ENCODE results near the gene TRIM4. TPM values are rescaled to one million over a fixed set of nuclear protein-coding genes. Genes with fewer than 3 reads are reported as not detected.

TRIM4 gene
- total and polyA plus RNA-seq, 9 donors, result 31.7 to 64.8 (median 45.1) TPM

DNA sequence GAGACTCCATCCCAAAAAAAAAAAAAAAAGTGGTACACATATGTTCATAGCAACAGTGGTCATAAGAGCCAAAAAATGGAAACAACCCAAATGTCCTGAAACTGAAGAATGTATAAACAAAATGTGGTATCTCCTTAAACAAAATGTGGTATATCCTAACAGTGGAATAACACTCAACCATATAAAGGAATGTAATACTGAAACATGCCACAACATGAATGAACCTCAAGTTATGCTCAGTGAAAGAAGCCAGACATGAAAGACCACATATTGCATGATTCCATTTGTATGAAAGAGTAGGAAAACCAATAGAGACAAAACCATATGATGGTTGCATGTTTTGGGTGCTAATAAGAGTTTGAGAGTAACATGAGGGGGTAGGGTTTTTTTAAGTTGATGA lies 7.0 kb upstream of the TRIM4 start:
- H3K4me3 ChIP-seq, result no peak overlapping the region
- intact Hi-C loops (cut with DNase I), result no loop called here
- H3K9me3 ChIP-seq, result no peaks in the 10 kb centered on the region
- DNase-seq, result no peak
- no peaks in the 10 kb centered on the region for H3K36me3 ChIP-seq
- no peaks in the 10 kb centered on the region for H3K4me1 ChIP-seq (ENCODE audit: insufficient read depth)
- TF ChIP-seq, protein P1, sequence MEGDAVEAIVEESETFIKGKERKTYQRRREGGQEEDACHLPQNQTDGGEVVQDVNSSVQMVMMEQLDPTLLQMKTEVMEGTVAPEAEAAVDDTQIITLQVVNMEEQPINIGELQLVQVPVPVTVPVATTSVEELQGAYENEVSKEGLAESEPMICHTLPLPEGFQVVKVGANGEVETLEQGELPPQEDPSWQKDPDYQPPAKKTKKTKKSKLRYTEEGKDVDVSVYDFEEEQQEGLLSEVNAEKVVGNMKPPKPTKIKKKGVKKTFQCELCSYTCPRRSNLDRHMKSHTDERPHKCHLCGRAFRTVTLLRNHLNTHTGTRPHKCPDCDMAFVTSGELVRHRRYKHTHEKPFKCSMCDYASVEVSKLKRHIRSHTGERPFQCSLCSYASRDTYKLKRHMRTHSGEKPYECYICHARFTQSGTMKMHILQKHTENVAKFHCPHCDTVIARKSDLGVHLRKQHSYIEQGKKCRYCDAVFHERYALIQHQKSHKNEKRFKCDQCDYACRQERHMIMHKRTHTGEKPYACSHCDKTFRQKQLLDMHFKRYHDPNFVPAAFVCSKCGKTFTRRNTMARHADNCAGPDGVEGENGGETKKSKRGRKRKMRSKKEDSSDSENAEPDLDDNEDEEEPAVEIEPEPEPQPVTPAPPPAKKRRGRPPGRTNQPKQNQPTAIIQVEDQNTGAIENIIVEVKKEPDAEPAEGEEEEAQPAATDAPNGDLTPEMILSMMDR (IDR thresholded peaks at IDR 0.05), result no peak
- no peak overlapping the region for H3K27ac ChIP-seq
- H3K27me3 ChIP-seq, result no peaks in the 10 kb centered on the region

GRCh38 chr7:99923200-99923599 lies 3.9 kb upstream of the TRIM4 start:
- no peaks in the 10 kb centered on the region for H3K36me3 ChIP-seq
- H3K4me1 ChIP-seq (ENCODE audit: insufficient read depth), result peaks cover 3% of the 10 kb centered on the region
- no peaks in the 10 kb centered on the region for H3K27me3 ChIP-seq
- intact Hi-C loops (cut with DNase I), result no loop called here
- H3K9me3 ChIP-seq, result no peaks in the 10 kb centered on the region
- 91 to 94% (median 93%) methylated on average over 3 of the region's 3 CpGs for WGBS, 3 donors
- DNase-seq, result no peak
- H3K27ac ChIP-seq, result no peak overlapping the region
- TF ChIP-seq, protein P1 (IDR thresholded peaks at IDR 0.05), result no peak
- H3K4me3 ChIP-seq, result no peak overlapping the region

DNA sequence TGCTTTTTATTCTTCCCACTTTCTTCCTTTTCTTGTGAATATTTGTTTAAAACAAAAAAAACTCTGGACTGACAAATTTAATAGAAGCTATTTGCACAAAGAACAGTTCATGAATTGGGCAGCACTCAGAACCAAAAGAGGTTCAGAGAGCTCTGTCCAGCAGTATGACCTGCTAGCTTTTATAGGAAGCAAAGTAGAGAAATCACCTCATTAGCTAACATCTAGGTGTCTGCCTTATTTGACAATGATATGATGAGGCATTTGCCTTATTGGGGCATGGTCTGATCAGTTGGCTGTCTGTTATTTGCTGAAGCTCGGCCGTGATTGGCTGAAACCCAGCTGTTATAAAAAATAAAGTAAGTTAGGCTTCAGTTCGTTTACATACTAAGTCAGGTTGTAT lies 819 bp upstream of the TRIM4 start:
- Histone ChIP-seq H3K4me1 (ENCODE audit: insufficient read depth) (peaks cover 9% of the 10 kb centered on the region), H3K36me3 (no peaks in the 10 kb centered on the region), H3K4me3 (peak overlapping the region; percentile 95), H3K27ac (peak overlapping the region; percentile 78 to 80), H3K9me3 (no peaks in the 10 kb centered on the region), H3K27me3 (no peaks in the 10 kb centered on the region)
- DNase-seq, result no peak
- intact Hi-C loops (cut with DNase I), result no loop called here
- whole genome bisulfite sequencing, 3 donors, result 57 to 93% (median 85%) methylated on average over 3 of the region's 3 CpGs
- TF ChIP-seq, protein P1 (IDR thresholded peaks at IDR 0.05), result no peak
- TF ChIP-seq EP300 (IDR thresholded peaks at IDR 0.05) (no peak), POLR2A (IDR thresholded peaks at IDR 0.05) (no peak)

- Histone ChIP-seq H3K27me3 (no peaks in the 10 kb centered on the region), H3K9me3 (no peaks in the 10 kb centered on the region), H3K36me3 (no peaks in the 10 kb centered on the region), H3K27ac (peak overlapping the region; percentile 78 to 80), H3K4me1 (ENCODE audit: insufficient read depth) (peaks cover 9% of the 10 kb centered on the region), H3K4me3 (peak overlapping the region; percentile 95)
- no peak for TF ChIP-seq EP300 (IDR thresholded peaks at IDR 0.05)
- no peak for TF ChIP-seq POLR2A (IDR thresholded peaks at IDR 0.05)
- TF ChIP-seq, protein P1 (IDR thresholded peaks at IDR 0.05), result no peak
- no peak for DNase-seq
- WGBS, 3 donors, result 17 to 24% (median 21%) methylated on average over 4 of the region's 4 CpGs
- intact Hi-C loops (cut with DNase I), result no loop called here
Observed at GRCh38 chr7:99919814-99920112, 433 bp upstream of the TRIM4 start.

DNA sequence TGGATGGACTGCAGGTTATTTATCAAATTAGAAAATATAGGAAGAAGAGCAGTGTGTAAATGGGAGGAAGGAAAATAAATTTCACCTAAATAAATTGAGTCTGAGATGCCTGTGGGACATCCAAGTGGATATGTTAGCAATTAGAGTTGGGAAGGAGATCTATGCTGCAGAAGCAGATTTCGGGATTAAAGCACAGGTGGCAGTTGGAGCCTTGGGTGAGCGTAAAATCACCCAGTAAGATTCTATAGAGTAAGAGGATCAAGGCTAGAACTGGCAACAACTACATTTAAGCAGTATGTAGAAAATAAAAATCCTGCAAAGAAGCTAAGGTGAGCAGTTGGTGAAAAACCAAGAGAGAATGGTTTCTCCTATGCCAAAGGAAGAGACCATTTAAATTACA lies 8.4 kb downstream of the TRIM4 start:
- intact Hi-C loops (cut with DNase I), result no loop called here
- H3K27me3 ChIP-seq, result no peaks in the 10 kb centered on the region
- H3K27ac ChIP-seq, result no peak overlapping the region
- no peaks in the 10 kb centered on the region for H3K36me3 ChIP-seq
- H3K4me3 ChIP-seq, result no peak overlapping the region
- H3K4me1 ChIP-seq (ENCODE audit: insufficient read depth), result no peaks in the 10 kb centered on the region
- TF ChIP-seq, protein P1 (IDR thresholded peaks at IDR 0.05), result no peak
- TF ChIP-seq POLR2A (IDR thresholded peaks at IDR 0.05) (no peak), EP300 (IDR thresholded peaks at IDR 0.05) (no peak)
- no peaks in the 10 kb centered on the region for H3K9me3 ChIP-seq
- WGBS, 3 donors, result 93 to 98% (median 95%) methylated on average over 2 of the region's 2 CpGs
- no peak for DNase-seq
